Heart right ventricle (tissue), 16 donors: Measurements from ENCODE around the gene AKR1B1. TPM values are rescaled to one million over a fixed set of nuclear protein-coding genes. Genes with fewer than 3 reads are reported as not detected.

Experiments
- ATAC-seq, 8 donors: fragments of 200-7000 bp; cut with Tn5 transposase; one replicate each; pipeline ENCODE4 v1.9.1; 2020; ENCODE audit warnings: mild to moderate bottlenecking in 8 of 8, moderate library complexity in 8 of 8, moderate number of reproducible peaks in 1 of 8
- DNase-seq, 2 donors: peaks; one replicate each; pipeline ENCODE4 v3.0.0-alpha.2; 2020
- H3K27ac ChIP-seq, 10 donors: fragments of 200-600 bp; sonication (generic) in 2 of 10; one replicate each; pipeline versions ENCODE4 v1.5.0 to v1.8.0; 2020 to 2022; ENCODE audit warnings: mild to moderate bottlenecking in 3 of 10
- H3K27me3 ChIP-seq, 7 donors: fragments of 200-600 bp; one replicate each; pipeline ENCODE4 v1.8.0; 2021 to 2022; ENCODE audit warnings: mild to moderate bottlenecking in 2 of 7
- H3K36me3 ChIP-seq, 9 donors: fragments of 200-600 bp; sonication (generic) in 1 of 9; one replicate each; pipeline versions ENCODE4 v1.5.0 to v1.8.0; 2020 to 2022; ENCODE audit warnings: mild to moderate bottlenecking in 2 of 9
- H3K4me1 ChIP-seq, 9 donors: fragments of 200-600 bp; sonication (generic) in 1 of 9; one replicate each; pipeline versions ENCODE4 v1.5.0 to v1.8.0; 2020 to 2022; ENCODE audit warnings: mild to moderate bottlenecking in 4 of 9
- H3K4me3 ChIP-seq, 10 donors: fragments of 200-600 bp; sonication (generic) in 2 of 10; one replicate each; pipeline versions ENCODE4 v1.5.0 to v1.8.0; 2020 to 2022; ENCODE audit warnings: mild to moderate bottlenecking in 7 of 10, moderate library complexity in 2 of 10
- H3K9me3 ChIP-seq, 11 donors: fragments of 200-600 bp in 10 of 11; sonication (generic) in 2 of 11; one replicate each; pipeline versions ENCODE4 v1.5.0 to v1.8.0; 2013 to 2022; ENCODE audit warnings: mild to moderate bottlenecking in 2 of 11, control low read depth in 1 of 11, moderate library complexity in 1 of 11
- WGBS, 2 donors: extraction: QIAGEN DNeasy Blood & Tissue Kit; methylation state at CpG; one replicate each; pipeline ENCODE4 v1.1.7; 2013; ENCODE audit warnings: inconsistent platforms in 1 of 2; 5-methylcytosine and 5-hydroxymethylcytosine counted together
- intact Hi-C, 10 donors: fragments of 100-400 bp; cut with DNase I; formaldehyde crosslinking; loops; one replicate each; pipeline versions ENCODE4 v1.11.1 to v1.14.2; 2022
- polyA plus RNA-seq, 2 donors: library from polyadenylated mRNA; stranded (reverse); fragments of 200-250 nt; gene quantifications; one replicate each; pipeline ENCODE4 v1.2.3, GENCODE V29; 2013
- total RNA-seq, 10 donors: library from RNA; stranded (reverse); fragmentation: NEBNext Ultra II Directional in 3 of 10; extraction: Animal tissue kit (Norgen Biotek cat#: 25700) in 3 of 10; gene quantifications; one replicate each; pipeline versions ENCODE4 v1.2.1 to v1.2.4, GENCODE V29; 2021 to 2023
- TF ChIP-seq, protein P1 (sequence below), 9 donors: fragments of 200-600 bp; sonication (generic) in 2 of 9; IDR thresholded peaks; one replicate each; pipeline versions ENCODE4 v1.5.0 to v1.8.0; 2021 to 2022; ENCODE audit warnings: antibody characterized with exemption in 9 of 9, mild to moderate bottlenecking in 5 of 9, moderate library complexity in 1 of 9
- donor health status: Arrhythmogenic right ventricular cardiomyopathy.
- donor health status: ischemic (EF 13 %, LVEDD 7.1; RV severe dilation, severe dysfunction).
- donor health status: healthy with polysubstance abuse.
- donor health status: DM: no; HTN: yes; CAD: no.
- donor health status: DM: no; HTN: no; CAD: no.
- donor health status: ischemic (EF 25% LVEDD 6.9; RV normal size, moderate dysfunction).
- donor health status: ischemic (EF 25% LVEDD 5.7; RV mildly dilated, moderate dysfunction).
- donor health status: healthy.
- donor health status: DM: yes; HTN: yes; CAD: no.
- donor health status: Ischemic cardiomyopathy.
- donor health status: ischemic (EF 35%, LVEDD 5.7; RV mildly dilated, moderate dysfunction).
- donor health status: nonischemic (EF 11% LVEDD 7.7; RV severe dilation, severe dysfunction).
- donor health status: DM: yes; HTN: yes; CAD: no.
- donor health status: PGD.
- donor health status: ischemic (EF 29% LVEDD 5.4; RV normal size, mild dysfunction).
- donor health status: nonischemic (EF 23%, LVEDD 6.1; RV moderate dilation, normal function).

The AKR1B1 gene
- total and polyA plus RNA-seq, 12 donors, result 96.6 to 317 (median 181) TPM

GRCh38 chr7:134457210-134457609 lies 1.7 kb downstream of the AKR1B1 start:
- H3K36me3 ChIP-seq, result peaks cover 0 to 17% (median 0%) of the 10 kb centered on the region in 9 donors
- TF ChIP-seq, protein P1, sequence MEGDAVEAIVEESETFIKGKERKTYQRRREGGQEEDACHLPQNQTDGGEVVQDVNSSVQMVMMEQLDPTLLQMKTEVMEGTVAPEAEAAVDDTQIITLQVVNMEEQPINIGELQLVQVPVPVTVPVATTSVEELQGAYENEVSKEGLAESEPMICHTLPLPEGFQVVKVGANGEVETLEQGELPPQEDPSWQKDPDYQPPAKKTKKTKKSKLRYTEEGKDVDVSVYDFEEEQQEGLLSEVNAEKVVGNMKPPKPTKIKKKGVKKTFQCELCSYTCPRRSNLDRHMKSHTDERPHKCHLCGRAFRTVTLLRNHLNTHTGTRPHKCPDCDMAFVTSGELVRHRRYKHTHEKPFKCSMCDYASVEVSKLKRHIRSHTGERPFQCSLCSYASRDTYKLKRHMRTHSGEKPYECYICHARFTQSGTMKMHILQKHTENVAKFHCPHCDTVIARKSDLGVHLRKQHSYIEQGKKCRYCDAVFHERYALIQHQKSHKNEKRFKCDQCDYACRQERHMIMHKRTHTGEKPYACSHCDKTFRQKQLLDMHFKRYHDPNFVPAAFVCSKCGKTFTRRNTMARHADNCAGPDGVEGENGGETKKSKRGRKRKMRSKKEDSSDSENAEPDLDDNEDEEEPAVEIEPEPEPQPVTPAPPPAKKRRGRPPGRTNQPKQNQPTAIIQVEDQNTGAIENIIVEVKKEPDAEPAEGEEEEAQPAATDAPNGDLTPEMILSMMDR (IDR thresholded peaks at IDR 0.05), result no peak
- H3K27me3 ChIP-seq, result no peaks in the 10 kb centered on the region
- no peaks in the 10 kb centered on the region for H3K9me3 ChIP-seq
- 69 to 86% methylated on average over 2 of the region's 2 CpGs for WGBS, 2 donors
- peaks cover 13 to 58% (median 43%) of the 10 kb centered on the region in 9 donors for H3K4me1 ChIP-seq
- intact Hi-C loops, result no loop called here
- ATAC-seq, result no peak
- no peak overlapping the region for H3K27ac ChIP-seq
- no peak for DNase-seq
- H3K4me3 ChIP-seq, result peak overlapping the region in 2 of 10 donors; percentile 87 to 94

DNA sequence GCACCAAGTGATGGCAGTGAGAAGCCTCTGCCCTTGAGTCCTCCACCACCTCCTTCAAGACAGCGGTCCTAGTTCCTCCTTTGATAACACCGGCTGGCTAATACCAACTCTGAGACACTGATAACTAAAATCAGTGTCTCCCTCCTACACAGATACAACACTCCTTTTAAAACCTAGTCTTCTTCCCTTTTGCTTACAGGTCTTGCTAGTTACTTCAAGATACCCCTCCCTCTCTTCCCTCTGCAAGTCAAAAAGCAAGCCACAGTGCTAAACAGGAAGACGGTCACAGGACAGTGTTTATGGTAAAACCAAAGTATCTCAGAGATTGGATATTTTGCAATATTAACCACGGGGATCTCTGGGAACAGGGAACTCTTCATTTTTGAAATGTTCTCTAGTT lies 4.6 kb downstream of the AKR1B1 start:
- Histone ChIP-seq H3K4me1 (peaks cover 24 to 80% (median 66%) of the 10 kb centered on the region in 9 donors), H3K36me3 (peaks cover 0 to 41% (median 9%) of the 10 kb centered on the region in 9 donors), H3K27me3 (no peaks in the 10 kb centered on the region), H3K27ac (peak overlapping the region in 9 of 10 donors; percentile 19 to 69 (median 61)), H3K9me3 (no peaks in the 10 kb centered on the region), H3K4me3 (peak overlapping the region in 1 of 10 donors; percentile 12)
- TF ChIP-seq, protein P1 (IDR thresholded peaks at IDR 0.05), result no peak
- intact Hi-C loops, result no loop called here
- ATAC-seq (no peak), DNase-seq (no peak)
- WGBS, 2 donors, result 49 to 55% methylated on average over 4 of the region's 4 CpGs

DNA sequence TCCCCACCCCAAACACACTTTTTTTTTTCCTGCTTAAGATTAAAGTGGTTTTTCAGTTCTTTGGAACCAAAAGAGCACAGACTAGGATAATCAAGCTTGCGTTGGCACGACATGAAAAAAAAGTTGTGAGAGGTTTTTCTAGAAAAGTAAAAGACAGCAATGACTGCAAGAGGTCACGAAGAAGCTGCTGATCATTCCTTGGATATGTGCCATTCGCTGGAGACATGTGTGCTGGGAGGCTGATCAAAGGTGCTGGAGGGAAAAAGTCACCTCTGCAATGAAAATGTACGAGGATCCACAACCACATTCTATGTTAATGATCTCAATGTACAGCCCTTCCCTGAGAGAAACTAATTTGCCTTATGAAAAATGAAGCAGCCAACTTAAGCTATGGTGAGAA lies 5.4 kb downstream of the AKR1B1 start:
- WGBS, 2 donors, result 53 to 57% methylated on average over 5 of the region's 5 CpGs
- TF ChIP-seq, protein P1 (IDR thresholded peaks at IDR 0.05), result no peak
- intact Hi-C loops, result no loop called here
- no peaks in the 10 kb centered on the region for H3K27me3 ChIP-seq
- ATAC-seq (no peak), DNase-seq (no peak)
- no peaks in the 10 kb centered on the region for H3K9me3 ChIP-seq
- H3K4me3 ChIP-seq, result no peak overlapping the region
- H3K36me3 ChIP-seq, result peaks cover 0 to 49% (median 15%) of the 10 kb centered on the region in 9 donors
- peaks cover 24 to 85% (median 69%) of the 10 kb centered on the region in 9 donors for H3K4me1 ChIP-seq
- H3K27ac ChIP-seq, result peak overlapping the region in 9 of 10 donors; percentile 33 to 69 (median 61)

- intact Hi-C loops, result no loop called here
- H3K9me3 ChIP-seq, result no peaks in the 10 kb centered on the region
- peaks cover 0 to 54% (median 19%) of the 10 kb centered on the region in 9 donors for H3K36me3 ChIP-seq
- H3K27ac ChIP-seq, result peak overlapping the region; percentile 14 to 69 (median 54)
- 52 to 56% methylated on average over 7 of the region's 7 CpGs for WGBS, 2 donors
- TF ChIP-seq, protein P1 (IDR thresholded peaks at IDR 0.05), result no peak
- H3K4me1 ChIP-seq, result peaks cover 24 to 85% (median 70%) of the 10 kb centered on the region in 9 donors
- DNase-seq (no peak), ATAC-seq (peak in 7 of 8 donors; percentile 8 to 34 (median 20))
- H3K27me3 ChIP-seq, result no peaks in the 10 kb centered on the region
- no peak overlapping the region for H3K4me3 ChIP-seq
These were observed 5.9 kb downstream of the AKR1B1 start for GRCh38 chr7:134452991-134453473.
